Stimulated activated CD4-positive, alpha-beta T cell treated with anti-CD3 and anti-CD28 coated beads, TNF-alpha, amount 100 ng/mL, for 4 hours (primary cell): ENCODE results near the gene MS4A18.
"Not testable (repeated sequence)": the region's sequence is repeated elsewhere in the genome, so short reads cannot be mapped to it uniquely, and the experiment has no call there.

Experiments used
- DNase-seq, 3 experiments: peaks; one replicate each; pipeline ENCODE4 v3.0.0-alpha.2; 2020; ENCODE audit warnings: low read depth in 3 of 3

MS4A18 gene

DNA sequence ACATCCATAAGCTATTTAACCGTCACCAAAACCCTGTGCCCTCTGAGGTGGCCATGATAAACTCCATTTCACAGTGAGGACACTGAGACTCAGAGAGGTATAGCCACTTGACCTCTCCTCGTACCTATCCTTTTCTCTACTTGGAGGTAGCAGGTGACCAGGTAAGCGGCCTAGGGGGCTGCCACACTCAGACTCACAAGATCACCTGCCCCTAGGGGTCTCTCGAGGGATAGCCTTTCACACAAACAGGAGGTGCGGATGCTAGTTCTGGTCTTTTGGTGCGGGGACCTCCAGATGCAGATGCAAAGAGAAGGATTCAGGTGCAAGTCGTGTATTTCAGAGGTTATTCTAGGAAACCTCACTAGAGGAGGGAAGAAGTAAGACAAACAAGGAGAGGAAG lies 14.6 kb downstream of the MS4A18 start:
- no peak for DNase-seq

DNA sequence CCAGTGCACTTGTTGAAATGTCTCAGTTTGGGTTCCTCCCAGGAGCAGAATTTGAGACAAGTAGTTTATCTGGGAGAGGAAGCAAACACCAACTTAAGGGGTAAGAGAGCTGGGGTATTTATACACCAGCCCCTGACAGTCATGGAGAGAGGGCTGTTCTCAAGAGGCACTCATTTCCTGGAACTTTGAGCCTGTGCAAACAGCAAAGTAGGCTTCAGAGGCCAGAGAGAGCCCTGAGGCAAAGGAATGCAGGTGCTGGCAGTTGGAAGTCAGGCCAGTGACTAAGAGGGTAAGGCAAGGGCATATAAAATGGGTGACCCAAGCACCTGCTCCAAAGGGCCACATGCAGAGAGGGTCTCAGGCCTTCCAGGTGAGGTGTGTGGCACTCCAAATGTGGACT lies 16.1 kb downstream of the MS4A18 start:
- DNase-seq = no peak

DNA sequence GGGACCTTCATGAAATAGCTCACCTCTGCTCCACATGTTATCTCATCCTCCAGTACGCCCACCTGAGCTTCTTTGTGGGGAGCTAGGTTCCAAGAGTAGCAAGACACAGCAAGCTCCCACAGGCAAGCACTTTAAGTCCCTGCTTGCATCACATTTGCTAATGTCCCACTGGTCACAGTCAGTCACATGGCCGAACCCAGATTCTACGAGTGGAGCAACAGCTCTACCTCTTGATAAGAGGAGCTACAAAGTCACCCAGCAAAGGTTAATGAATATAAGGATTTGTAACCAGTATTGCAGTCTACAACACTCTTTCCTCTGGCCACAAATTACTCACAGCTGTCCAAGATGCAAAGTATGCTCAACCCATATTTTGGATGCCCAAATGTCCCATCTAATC lies 16.9 kb downstream of the MS4A18 start:
- no peak for DNase-seq

DNA sequence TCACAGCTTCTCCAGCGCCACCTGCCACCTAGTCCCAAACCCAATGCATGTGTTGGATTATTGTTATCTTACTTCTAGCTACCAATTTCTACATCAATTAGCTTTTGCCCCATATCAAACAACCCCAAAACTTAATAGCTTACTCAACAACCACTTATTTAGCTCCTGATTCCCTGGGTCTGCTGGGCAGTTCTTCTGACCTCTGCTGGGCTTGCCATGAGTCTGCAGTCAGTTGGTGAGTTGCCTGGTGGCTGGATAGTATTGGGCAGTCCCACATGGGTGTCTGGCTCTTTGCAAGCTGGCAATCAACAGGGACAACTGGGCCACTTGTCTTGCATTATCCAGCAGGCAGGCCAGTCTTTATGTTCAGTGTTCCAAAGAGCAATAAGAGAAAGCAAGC lies 18.5 kb downstream of the MS4A18 start:
- no peak for DNase-seq

DNA sequence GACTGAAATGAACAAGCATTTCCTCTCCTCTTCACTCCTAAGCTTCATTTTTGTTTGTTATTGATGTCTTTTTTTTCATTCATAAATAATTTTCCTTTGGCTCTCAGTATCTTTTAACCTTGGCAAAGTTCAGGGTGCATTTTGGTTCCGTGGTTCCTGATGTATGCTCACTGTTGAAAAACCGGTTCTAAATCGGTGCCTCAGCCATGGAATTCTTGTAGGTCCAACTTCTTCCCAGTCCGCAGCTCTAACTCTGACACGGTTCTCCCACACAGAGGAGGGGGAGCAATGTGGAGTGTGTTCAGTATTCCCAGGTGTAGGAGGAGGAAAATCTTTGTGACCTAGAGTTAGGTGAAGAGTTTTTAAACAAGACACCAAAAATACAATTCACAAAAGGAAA lies 19.6 kb downstream of the MS4A18 start:
- DNase-seq = no peak

DNA sequence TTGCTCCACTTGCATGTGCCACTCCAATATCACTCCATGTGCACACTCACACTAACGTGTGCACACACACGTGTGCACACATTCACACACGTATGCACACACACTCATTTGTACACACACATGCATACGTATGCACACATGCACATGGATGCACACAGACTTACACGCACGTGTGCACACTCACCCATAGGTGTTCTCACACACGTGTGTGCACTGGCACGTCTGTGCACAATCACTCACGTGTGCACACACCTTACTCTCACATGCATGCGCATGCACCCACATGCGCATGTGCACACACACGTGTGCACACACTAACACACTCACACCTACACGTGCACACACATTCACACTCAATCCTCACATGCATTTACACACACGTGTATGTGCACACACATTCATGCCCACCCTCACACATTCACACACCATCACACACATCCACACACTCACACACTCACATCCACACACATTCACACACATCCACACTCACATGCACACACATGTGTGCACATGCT lies 22.9 kb downstream of the MS4A18 start:
- DNase-seq = no peak

DNA sequence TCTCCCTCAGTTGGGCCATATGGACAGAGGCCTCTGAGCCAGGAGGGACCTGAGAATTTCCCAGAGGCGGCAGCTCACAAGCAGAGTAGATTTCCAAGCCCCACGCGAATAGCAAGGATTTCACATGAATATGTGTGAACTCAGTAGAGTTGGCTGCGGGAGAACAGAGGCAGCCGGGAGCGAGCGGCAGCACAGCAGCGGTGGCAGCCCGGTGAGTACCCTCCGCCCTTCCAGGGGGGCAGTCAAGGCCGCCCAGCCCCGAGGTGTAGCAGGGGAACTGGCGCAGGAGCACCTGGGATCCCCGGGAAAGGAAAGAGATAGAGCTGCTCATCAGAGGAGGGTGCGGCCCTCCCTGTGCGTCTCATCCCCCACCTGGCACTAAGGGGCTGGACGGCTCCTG lies 23.7 kb downstream of the MS4A18 start:
- DNase-seq = no peak

DNA sequence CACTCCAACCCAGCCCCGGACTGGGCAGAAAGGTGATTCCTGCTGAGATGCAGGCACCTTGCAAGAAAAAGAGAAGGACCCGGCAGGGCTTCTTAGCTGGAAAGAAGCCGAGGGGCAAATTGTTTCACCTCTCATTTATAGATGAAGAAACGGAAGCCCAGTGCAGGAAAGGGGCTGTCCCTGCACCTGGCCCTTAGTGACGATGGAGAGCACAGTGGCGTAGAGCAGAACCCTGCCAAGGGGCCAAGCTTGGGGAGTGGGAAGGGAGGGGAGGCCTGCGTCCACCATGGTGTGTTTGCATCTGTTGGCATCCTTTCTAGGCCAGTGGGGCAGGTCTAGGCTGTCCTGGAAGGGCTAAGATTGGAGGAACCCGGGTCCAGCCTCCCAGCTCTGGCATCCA lies 24.3 kb downstream of the MS4A18 start:
- no peak for DNase-seq

DNA sequence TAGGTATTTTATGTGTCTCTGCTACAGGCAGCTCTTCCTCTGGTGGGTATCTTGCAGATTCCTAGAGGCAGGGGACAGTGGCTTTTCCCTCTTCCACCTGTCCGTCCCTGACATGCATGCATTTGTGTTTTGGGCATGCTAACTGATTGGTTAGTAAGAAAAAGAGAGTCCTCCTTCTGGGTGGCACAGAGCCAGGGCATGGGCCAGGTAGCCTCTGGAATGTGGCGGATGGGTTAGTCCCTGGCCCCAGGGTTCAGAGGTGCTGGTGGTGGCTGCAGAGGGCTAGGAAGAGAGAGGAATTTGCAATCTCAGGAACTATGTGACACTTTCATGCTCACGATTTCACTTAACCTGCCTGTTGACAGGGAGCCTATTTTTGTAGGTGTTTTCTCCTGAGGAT lies 26.4 kb downstream of the MS4A18 start:
- no peak for DNase-seq

DNA sequence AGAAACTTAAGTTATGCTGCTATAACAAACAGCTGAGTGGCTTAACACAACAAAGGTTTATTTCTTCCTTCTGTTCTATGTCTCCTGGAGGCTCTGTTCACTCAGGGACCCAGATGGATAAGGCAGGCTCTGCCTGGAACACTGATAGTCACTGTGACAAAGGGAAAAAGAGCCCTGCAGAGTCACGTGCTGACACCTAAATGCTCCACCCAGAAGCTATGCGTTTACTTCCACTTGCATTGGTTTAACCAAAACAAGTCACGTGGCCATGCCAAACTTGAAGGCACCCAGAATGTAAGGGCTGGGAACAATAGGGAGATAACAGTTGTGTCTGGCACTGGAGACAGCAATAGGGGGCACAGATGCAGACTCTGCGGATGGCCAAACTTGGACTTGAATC lies 28.8 kb downstream of the MS4A18 start:
- DNase-seq = no peak

DNA sequence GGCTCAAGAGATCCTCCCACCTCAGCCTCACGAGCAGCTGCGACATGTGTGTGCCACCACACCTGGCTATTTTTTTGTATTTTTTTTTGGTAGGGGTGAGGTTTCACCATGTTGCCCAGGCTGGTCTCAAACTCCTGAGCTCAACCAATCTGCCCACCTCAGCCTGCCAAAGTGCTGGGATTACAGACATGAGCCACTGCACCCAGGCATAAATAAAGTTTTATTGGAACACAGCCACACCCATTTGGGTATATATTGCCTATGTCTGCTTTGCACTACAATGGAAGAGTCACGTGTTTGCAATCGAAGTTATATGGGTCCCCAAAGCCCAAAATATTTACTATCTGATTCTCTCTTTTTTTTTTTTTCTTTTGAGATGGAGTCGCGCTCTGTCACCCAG lies 30.4 kb downstream of the MS4A18 start:
- no peak for DNase-seq

DNA sequence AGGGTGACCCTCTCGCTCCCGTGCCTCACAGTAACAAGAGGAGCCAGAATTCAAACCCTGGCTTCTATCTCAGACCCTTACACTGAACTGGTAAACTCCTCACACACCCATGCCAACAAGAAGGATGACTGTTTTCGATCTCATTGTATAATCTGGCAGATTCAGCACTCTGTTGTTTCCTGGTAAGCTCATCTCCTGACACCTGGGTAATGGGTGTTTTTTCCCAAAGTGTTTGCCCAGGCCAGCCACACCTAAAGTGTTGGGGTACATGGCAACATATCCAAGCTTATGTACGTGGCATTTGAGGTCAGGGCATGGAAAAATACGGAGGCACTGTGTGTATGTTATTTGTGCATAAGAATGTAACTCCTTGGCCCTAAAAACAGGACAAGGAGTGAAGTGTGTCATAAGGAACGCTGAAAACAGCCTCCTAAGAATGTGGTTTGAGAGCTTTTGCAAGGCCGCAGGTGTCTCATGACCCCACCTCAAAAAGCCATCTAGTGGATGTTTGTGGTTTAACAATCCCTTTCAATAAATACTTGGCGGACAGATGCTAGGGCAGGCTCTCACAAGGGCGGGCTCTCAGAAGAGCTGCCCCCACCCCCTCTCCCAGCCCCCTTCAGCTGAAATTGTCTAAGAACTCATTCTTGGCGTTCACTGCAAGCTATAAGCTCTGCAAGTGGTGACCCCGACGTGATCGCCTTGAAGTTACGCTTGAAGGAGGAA lies 31.9 kb downstream of the MS4A18 start, which contains the start of gene MS4A15:
MS4A15 (plus strand) TSS at position 561 of the 726 bp plus-strand sequence. CDS start 6,867 bp downstream, outside the sequence.
- no peak for DNase-seq

DNA sequence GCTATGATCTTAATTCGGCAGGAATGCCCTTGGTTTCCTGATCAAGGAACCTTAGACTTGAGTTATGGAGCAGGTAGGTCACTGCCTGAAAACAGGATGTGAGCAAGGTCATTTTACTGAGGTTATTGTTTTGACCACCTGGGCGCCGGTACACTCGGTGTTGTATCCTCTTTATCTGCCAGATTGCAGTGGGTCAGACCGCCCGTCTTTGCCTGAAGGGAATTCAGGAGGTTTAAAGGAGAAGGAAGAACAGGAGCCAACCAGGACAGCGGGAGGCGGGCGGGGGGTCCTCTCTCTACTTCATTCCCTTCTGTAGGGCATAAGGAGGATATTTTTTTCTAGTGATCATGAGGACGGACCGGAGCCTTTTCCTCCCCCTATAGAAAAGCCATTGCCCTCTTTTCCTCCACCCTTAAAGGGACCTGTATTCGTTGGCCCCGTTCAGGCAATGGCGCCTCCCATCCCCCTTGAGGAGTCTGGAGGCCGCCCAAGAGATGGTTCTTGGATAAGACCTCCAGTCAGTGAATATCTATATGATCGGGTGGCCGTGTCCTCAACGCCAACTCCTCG lies 32.8 kb downstream of the MS4A18 start:
- no peak for DNase-seq

DNA sequence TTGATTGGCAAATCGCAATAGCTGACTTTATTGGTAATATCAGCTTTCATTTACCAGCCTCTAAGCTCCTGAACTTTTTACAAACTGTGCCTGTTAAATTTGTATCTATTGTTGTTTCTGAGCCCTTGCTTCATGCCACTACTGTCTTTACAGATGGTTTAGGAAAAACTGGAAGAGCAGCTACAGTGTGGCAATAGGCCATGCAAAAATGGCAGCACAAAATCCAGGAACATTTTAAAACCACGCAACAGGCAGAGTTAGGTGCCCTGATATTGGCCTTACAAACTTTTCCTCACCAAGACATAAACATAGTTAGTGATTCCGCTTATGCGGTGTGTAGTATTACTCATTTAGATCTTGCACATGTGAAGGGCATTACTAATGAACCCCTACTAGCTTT lies 34.2 kb downstream of the MS4A18 start:
- DNase-seq = not testable (repeated sequence)

DNA sequence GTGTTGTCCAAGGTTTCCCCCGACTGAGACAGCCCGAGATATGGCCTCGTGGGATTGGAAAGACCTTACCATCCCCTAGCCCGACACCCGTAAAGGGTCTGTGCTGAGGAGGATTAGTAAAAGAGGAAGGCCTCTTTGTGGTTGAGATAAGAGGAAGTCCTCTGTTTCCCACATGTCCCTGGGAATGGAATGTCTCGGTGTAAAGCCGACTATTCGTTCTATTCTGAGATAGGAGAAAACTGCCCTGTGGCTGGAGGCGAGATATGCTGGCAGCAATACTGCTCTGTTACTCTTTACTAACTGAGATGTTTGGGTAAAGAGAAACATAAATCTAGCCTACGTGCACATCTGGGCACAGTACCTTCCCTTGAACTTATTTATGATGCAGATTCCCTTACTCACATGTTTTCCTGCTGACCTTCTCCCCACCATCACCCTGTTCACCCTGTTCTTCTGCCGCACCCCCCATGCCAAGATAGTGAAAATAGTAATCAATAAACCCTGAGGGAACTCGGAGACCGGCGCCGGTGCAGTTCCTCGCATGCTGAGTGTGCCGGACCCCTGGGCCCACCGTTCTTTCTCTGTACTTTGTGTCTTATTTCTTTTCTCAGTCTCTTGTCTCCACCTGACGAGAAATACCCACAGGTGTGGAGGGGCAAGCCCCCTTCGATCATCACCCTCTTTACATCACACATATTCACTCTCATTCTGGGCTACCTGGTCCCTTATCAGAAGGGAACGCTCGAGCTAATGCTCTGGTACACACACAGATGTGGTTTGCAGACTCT lies 35.1 kb downstream of the MS4A18 start:
- not testable (repeated sequence) for DNase-seq

DNA sequence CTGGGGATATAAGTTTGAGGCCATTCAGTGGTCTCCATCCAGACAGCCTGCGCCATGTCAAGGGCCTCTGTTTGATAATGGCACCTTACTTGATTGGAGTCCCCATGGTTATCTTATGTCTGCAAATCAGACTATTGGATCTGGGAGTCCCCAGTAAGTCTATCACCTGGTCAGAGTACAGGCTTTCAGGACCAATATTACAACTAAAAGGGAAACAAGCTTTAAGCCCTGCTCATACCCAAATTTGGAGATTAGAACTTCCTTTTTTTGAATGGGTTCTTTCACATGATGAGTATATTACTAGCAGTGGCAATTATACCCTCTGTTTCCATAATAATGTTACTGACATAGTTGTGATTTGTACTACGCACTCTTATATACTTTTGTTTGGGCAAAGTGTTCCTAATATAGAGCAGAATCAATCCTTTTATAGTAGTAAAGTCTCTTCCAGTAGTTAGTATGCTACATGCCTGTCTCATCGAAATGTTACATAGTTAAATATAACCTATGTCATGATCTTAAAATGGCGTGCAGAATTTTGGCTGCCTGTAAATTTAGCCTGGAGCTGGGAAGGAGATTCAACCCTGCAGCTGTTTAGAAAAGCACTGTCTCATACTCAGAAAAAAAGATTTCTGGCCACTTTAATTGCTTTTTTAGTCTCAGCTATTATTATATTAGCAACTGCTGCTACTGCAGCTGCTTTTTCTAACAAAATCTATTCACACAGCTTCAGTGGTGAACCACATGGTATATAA lies 37.1 kb downstream of the MS4A18 start:
- no peak for DNase-seq

DNA sequence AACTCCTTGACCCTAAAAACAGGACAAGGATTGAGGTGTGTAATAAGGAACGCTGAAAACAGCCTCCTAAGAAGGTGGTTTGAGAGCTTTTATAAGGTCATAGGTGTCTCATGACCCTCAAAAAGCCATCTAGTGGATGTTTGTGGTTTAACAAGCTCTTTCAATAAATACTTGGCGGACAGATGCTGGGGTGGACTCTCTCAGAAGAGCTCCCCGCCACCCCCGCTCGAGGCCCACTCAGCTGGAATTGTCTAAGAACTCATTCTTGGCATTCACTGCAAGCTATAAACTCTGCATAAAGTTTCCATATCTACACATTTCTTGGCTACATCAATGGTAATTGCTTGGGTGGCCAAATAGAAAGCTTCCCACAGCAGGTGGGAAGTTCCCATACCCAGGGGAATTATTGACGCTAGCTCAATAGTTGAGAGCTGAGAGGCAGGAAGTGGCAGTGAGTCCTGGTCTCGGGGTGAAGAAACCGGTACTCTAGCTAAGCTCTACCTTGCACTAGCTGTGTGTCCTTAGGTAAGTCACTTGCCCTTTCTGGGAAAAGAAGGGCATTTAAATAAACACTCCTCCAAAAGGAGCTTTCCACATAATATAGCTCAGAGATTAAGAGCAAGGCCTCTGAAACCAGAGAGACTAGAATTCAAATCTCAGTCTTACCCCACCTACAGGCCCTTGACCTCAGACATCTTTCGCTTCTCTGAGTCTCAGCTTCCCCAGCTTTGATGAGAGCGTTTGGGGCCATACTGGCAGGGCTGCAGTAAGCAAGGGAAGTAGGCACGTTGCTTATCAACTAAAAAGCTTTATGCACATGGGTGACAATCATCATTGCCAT lies 38.6 kb downstream of the MS4A18 start:
- DNase-seq = no peak

DNA sequence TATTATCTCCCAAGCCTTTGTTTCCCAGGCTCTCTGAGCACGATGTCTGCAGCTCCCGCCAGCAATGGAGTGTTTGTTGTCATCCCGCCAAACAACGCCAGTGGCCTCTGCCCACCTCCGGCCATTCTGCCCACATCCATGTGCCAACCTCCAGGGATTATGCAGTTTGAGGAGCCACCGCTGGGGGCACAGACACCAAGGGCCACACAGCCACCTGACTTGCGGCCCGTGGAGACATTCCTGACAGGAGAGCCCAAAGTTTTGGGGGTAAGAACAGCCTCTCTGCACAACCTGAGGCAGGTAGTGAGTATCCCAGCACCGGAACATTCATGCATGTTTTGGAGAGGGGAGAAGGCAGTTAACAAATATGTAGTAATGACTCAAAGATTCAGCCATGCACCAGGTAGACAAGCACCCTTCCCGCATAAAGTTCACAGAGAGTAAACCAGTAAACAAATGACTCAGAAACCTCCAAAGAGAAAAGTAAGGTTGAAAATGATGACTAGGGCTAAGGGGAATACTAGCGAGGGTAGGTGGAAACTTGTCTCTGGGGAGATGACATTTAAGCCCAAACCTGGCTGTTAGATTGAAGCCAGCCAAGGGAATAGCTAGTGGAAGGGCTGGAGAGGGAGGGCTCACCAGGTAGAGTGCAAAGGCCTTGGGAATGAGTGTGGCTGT lies 39.3 kb downstream of the MS4A18 start:
- no peak for DNase-seq

DNA sequence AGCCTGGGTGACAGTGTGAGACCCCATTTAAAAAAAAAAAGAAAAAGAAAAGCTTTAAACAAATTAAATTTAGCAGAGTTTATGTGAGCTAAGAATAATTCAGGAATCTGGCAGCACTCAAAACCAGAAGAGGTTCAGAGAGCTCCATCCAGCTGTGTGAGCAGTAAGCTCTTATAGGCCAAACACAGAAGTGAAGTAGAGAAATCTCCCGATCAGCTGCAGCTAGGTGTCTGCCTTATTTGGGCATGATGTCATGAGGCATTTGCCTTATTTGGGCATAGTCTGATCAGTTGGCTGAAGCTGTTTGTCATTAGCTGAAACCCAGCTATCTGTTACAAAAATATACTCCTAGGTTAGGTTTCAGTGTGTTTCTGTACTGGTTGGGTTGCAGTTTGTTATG lies 40.4 kb downstream of the MS4A18 start:
- DNase-seq = no peak

DNA sequence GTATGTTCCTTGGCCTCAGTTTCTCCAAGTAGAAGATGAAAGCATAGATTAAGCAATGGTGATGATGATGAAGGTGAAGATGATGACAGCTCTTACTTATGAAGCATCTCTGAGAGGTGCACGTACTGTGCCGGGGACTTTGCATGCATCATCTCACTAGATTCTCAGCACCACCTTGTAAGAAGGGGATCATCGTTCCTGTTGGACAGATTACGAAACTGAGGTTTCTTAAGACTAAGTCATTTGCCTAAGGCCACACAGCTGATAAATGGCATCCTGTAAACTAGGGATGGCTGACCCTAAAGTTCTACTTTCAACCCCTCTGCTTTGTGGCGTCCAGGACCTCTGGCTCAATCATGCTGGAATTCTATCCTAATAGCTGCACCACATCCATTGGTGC lies 40.8 kb downstream of the MS4A18 start:
- DNase-seq = no peak

DNA sequence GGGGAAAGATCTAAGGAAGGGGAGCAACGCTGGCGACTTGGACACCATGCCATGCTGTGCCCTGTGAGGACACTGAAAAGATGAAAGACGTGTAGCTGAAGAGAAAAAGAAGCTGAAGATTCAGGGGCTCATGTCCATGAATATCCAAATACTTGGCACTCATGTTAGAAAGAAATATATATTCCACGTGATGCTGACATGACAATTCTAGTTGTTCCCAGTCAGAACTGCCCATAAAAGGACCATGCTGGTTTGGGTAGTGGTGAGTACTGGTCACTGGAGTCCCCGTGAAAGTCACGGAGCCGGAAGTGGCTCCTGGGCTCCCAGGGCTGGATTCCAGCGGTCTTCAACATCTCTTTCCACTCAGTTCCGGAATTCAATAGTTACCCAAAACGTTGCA lies 42.0 kb downstream of the MS4A18 start:
- no peak for DNase-seq
